Activated naive CD8-positive, alpha-beta T cell (primary cell): ENCODE data around the gene CMYA5.
"Not testable (repeated sequence)": the region's sequence is repeated elsewhere in the genome, so short reads cannot be mapped to it uniquely, and the experiment has no call there.

Experiments used
- H3K27ac Mint-ChIP-seq: one replicate; pipeline ENCODE4 v1.8.0; 2021; ENCODE audit warnings: mixed read lengths
- H3K27me3 Mint-ChIP-seq: one replicate; pipeline ENCODE4 v1.8.0; 2021; ENCODE audit warnings: mixed read lengths
- H3K36me3 Mint-ChIP-seq: one replicate; pipeline ENCODE4 v1.8.0; 2021; ENCODE audit warnings: mixed read lengths
- H3K4me1 Mint-ChIP-seq: one replicate; pipeline ENCODE4 v1.8.0; 2021; ENCODE audit warnings: low read depth, mixed read lengths
- H3K4me3 Mint-ChIP-seq: one replicate; pipeline ENCODE4 v1.8.0; 2021; ENCODE audit warnings: mild to moderate bottlenecking, mixed read lengths
- H3K9me3 Mint-ChIP-seq: one replicate; pipeline ENCODE4 v1.8.0; 2021; ENCODE audit warnings: low read depth, mixed read lengths

CMYA5 gene

GRCh38 chr5:79692596-79692995 is 3.0 kb downstream of the CMYA5 start:
- Mint-ChIP-seq H3K9me3 (no peaks in the 10 kb centered on the region), H3K36me3 (peaks cover 13% of the 10 kb centered on the region), H3K27ac (no peak overlapping the region), H3K27me3 (no peaks in the 10 kb centered on the region), H3K4me3 (no peak overlapping the region), H3K4me1 (no peaks in the 10 kb centered on the region)

GRCh38 chr5:79694183-79694582 is 4.5 kb downstream of the CMYA5 start:
- H3K27ac Mint-ChIP-seq: no peak overlapping the region
- no peaks in the 10 kb centered on the region for H3K27me3 Mint-ChIP-seq
- H3K9me3 Mint-ChIP-seq: no peaks in the 10 kb centered on the region
- H3K36me3 Mint-ChIP-seq: peaks cover 6% of the 10 kb centered on the region
- no peaks in the 10 kb centered on the region for H3K4me1 Mint-ChIP-seq
- H3K4me3 Mint-ChIP-seq: no peak overlapping the region

- H3K4me3 Mint-ChIP-seq: no peak overlapping the region
- no peaks in the 10 kb centered on the region for H3K27me3 Mint-ChIP-seq
- H3K36me3 Mint-ChIP-seq: peaks cover 6% of the 10 kb centered on the region
- H3K27ac Mint-ChIP-seq: no peak overlapping the region
- no peaks in the 10 kb centered on the region for H3K9me3 Mint-ChIP-seq
- H3K4me1 Mint-ChIP-seq: no peaks in the 10 kb centered on the region
Measured at GRCh38 chr5:79694652-79695051, 5.0 kb downstream of the CMYA5 start.

- H3K4me3 Mint-ChIP-seq: no peak overlapping the region
- H3K9me3 Mint-ChIP-seq: no peaks in the 10 kb centered on the region
- no peak overlapping the region for H3K27ac Mint-ChIP-seq
- H3K36me3 Mint-ChIP-seq: peaks cover 5% of the 10 kb centered on the region
- no peaks in the 10 kb centered on the region for H3K4me1 Mint-ChIP-seq
- H3K27me3 Mint-ChIP-seq: no peaks in the 10 kb centered on the region
Measured at GRCh38 chr5:79695526-79695925, 5.9 kb downstream of the CMYA5 start.

GRCh38 chr5:79697222-79698170 is 7.9 kb downstream of the CMYA5 start:
- Mint-ChIP-seq H3K27ac (no peak overlapping the region), H3K27me3 (no peaks in the 10 kb centered on the region), H3K9me3 (no peaks in the 10 kb centered on the region), H3K4me1 (no peaks in the 10 kb centered on the region), H3K36me3 (no peaks in the 10 kb centered on the region), H3K4me3 (no peak overlapping the region)

GRCh38 chr5:79699763-79700400 is 10.2 kb downstream of the CMYA5 start:
- H3K9me3 Mint-ChIP-seq: no peaks in the 10 kb centered on the region
- H3K27me3 Mint-ChIP-seq: no peaks in the 10 kb centered on the region
- peak overlapping the region; percentile 59 for H3K27ac Mint-ChIP-seq
- no peaks in the 10 kb centered on the region for H3K36me3 Mint-ChIP-seq
- H3K4me3 Mint-ChIP-seq: no peak overlapping the region
- H3K4me1 Mint-ChIP-seq: no peaks in the 10 kb centered on the region

- H3K36me3 Mint-ChIP-seq: peaks cover 7% of the 10 kb centered on the region
- H3K9me3 Mint-ChIP-seq: no peaks in the 10 kb centered on the region
- H3K27ac Mint-ChIP-seq: no peak overlapping the region
- H3K4me1 Mint-ChIP-seq: no peaks in the 10 kb centered on the region
- H3K27me3 Mint-ChIP-seq: no peaks in the 10 kb centered on the region
- no peak overlapping the region for H3K4me3 Mint-ChIP-seq
Measured at GRCh38 chr5:79702606-79703380, 13.2 kb downstream of the CMYA5 start.

- H3K4me1 Mint-ChIP-seq: no peaks in the 10 kb centered on the region
- no peak overlapping the region for H3K27ac Mint-ChIP-seq
- H3K27me3 Mint-ChIP-seq: no peaks in the 10 kb centered on the region
- no peaks in the 10 kb centered on the region for H3K9me3 Mint-ChIP-seq
- peaks cover 7% of the 10 kb centered on the region for H3K36me3 Mint-ChIP-seq
- no peak overlapping the region for H3K4me3 Mint-ChIP-seq
Measured at GRCh38 chr5:79703381-79703645, 13.7 kb downstream of the CMYA5 start.

GRCh38 chr5:79704553-79704952 is 14.9 kb downstream of the CMYA5 start:
- no peaks in the 10 kb centered on the region for H3K4me1 Mint-ChIP-seq
- peaks cover 7% of the 10 kb centered on the region for H3K36me3 Mint-ChIP-seq
- H3K4me3 Mint-ChIP-seq: no peak overlapping the region
- H3K27ac Mint-ChIP-seq: no peak overlapping the region
- H3K27me3 Mint-ChIP-seq: no peaks in the 10 kb centered on the region
- no peaks in the 10 kb centered on the region for H3K9me3 Mint-ChIP-seq

- no peak overlapping the region for H3K27ac Mint-ChIP-seq
Measured at GRCh38 chr5:79705632-79706031, 16.0 kb downstream of the CMYA5 start.

GRCh38 chr5:79706317-79706716 is 16.7 kb downstream of the CMYA5 start:
- not testable (repeated sequence) for H3K4me3 Mint-ChIP-seq, H3K27me3 Mint-ChIP-seq, H3K9me3 Mint-ChIP-seq, H3K27ac Mint-ChIP-seq, H3K4me1 Mint-ChIP-seq, H3K36me3 Mint-ChIP-seq

More at GRCh38 chr5:79705632-79706031, 16.0 kb downstream of the CMYA5 start:
- H3K36me3 Mint-ChIP-seq: peaks cover 7% of the 10 kb centered on the region
- no peaks in the 10 kb centered on the region for H3K27me3 Mint-ChIP-seq
- H3K4me3 Mint-ChIP-seq: no peak overlapping the region
- no peaks in the 10 kb centered on the region for H3K9me3 Mint-ChIP-seq
- H3K4me1 Mint-ChIP-seq: no peaks in the 10 kb centered on the region

GRCh38 chr5:79707535-79707934 is 17.9 kb downstream of the CMYA5 start:
- H3K9me3 Mint-ChIP-seq: no peaks in the 10 kb centered on the region
- H3K27ac Mint-ChIP-seq: no peak overlapping the region
- H3K4me3 Mint-ChIP-seq: no peak overlapping the region
- no peaks in the 10 kb centered on the region for H3K27me3 Mint-ChIP-seq
- H3K36me3 Mint-ChIP-seq: peaks cover 7% of the 10 kb centered on the region
- no peaks in the 10 kb centered on the region for H3K4me1 Mint-ChIP-seq

- no peak overlapping the region for H3K27ac Mint-ChIP-seq
- H3K27me3 Mint-ChIP-seq: no peaks in the 10 kb centered on the region
- H3K4me3 Mint-ChIP-seq: no peak overlapping the region
- H3K36me3 Mint-ChIP-seq: no peaks in the 10 kb centered on the region
- no peaks in the 10 kb centered on the region for H3K4me1 Mint-ChIP-seq
- no peaks in the 10 kb centered on the region for H3K9me3 Mint-ChIP-seq
Measured at GRCh38 chr5:79712741-79713140, 23.1 kb downstream of the CMYA5 start.

GRCh38 chr5:79713727-79714126 is 24.1 kb downstream of the CMYA5 start:
- H3K4me3 Mint-ChIP-seq: no peak overlapping the region
- H3K4me1 Mint-ChIP-seq: no peaks in the 10 kb centered on the region
- H3K36me3 Mint-ChIP-seq: no peaks in the 10 kb centered on the region
- no peak overlapping the region for H3K27ac Mint-ChIP-seq
- H3K9me3 Mint-ChIP-seq: no peaks in the 10 kb centered on the region
- H3K27me3 Mint-ChIP-seq: no peaks in the 10 kb centered on the region

GRCh38 chr5:79716839-79717238 is 27.2 kb downstream of the CMYA5 start:
- H3K4me3 Mint-ChIP-seq: no peak overlapping the region
- H3K27ac Mint-ChIP-seq: no peak overlapping the region
- peaks cover 9% of the 10 kb centered on the region for H3K36me3 Mint-ChIP-seq
- H3K9me3 Mint-ChIP-seq: no peaks in the 10 kb centered on the region
- H3K4me1 Mint-ChIP-seq: no peaks in the 10 kb centered on the region
- no peaks in the 10 kb centered on the region for H3K27me3 Mint-ChIP-seq
